HEK293T (cell line): ENCODE results near the gene LANCL2.

Source experiments
- CTCF ChIA-PET: fragments of 350-600 bp; formaldehyde crosslinking; extraction: SDS; loops from one replicate; lab custom pipeline; 2021; ENCODE audit warnings: antibody characterized with exemption, inconsistent platforms; lab: Yijun Ruan, JAX
- POLR2A ChIA-PET: fragments of 350-600 bp; formaldehyde crosslinking; extraction: SDS; loops from one replicate; lab custom pipeline; 2020; ENCODE audit warnings: antibody characterized with exemption, inconsistent platforms; lab: Yijun Ruan, JAX
- DNase-seq: peaks from one replicate; pipeline ENCODE4 v3.0.0; 2012; ENCODE audit warnings: mixed read lengths; ENCODE audit errors: extremely low spot score
- ARNT ChIP-seq: fragments of 450-650 bp; IDR thresholded peaks from 2 replicates; pipeline ENCODE4 v1.6.1; 2017; ENCODE audit warnings: mild to moderate bottlenecking
- BHLHE40 ChIP-seq: fragments of 450-650 bp; IDR thresholded peaks from 2 replicates; pipeline ENCODE4 v1.6.1; 2016; ENCODE audit warnings: mild to moderate bottlenecking, moderate library complexity, borderline replicate concordance
- CTBP1 ChIP-seq: fragments of 450-650 bp; IDR thresholded peaks from 2 replicates; pipeline ENCODE4 v1.6.1; 2016; ENCODE audit warnings: borderline replicate concordance
- ELF4 ChIP-seq: fragments of 450-650 bp; IDR thresholded peaks from 2 replicates; pipeline ENCODE4 v1.6.1; 2017; ENCODE audit warnings: antibody characterized with exemption
- FOXA1 ChIP-seq: fragments of 450-650 bp; IDR thresholded peaks from 2 replicates; pipeline ENCODE4 v1.6.1; 2016; ENCODE audit warnings: mild to moderate bottlenecking
- FOXK2 ChIP-seq: fragments of 450-650 bp; IDR thresholded peaks from 2 replicates; pipeline ENCODE4 v1.6.1; 2016; ENCODE audit warnings: mild to moderate bottlenecking
- FOXM1 ChIP-seq: fragments of 450-650 bp; IDR thresholded peaks from 2 replicates; pipeline ENCODE4 v1.6.1; 2017; ENCODE audit warnings: mild to moderate bottlenecking, borderline replicate concordance
- HDGF ChIP-seq: fragments of 450-650 bp; IDR thresholded peaks from 2 replicates; pipeline ENCODE4 v1.6.1; 2017; ENCODE audit warnings: antibody characterized with exemption, borderline replicate concordance
- L3MBTL2 ChIP-seq: fragments of 450-650 bp; conservative IDR thresholded peaks from 2 replicates; pipeline ENCODE4 v1.6.1; 2016; ENCODE audit warnings: mild to moderate bottlenecking
- LEF1 ChIP-seq: fragments of 450-650 bp; IDR thresholded peaks from 2 replicates; pipeline ENCODE4 v1.6.1; 2017; ENCODE audit warnings: mild to moderate bottlenecking, borderline replicate concordance
- NFRKB ChIP-seq: fragments of 450-650 bp; IDR thresholded peaks from 2 replicates; pipeline ENCODE4 v1.6.1; 2016; ENCODE audit warnings: mild to moderate bottlenecking, moderate library complexity
- PKNOX1 ChIP-seq: fragments of 450-650 bp; IDR thresholded peaks from 2 replicates; pipeline ENCODE4 v1.6.1; 2016
- SP1 ChIP-seq: fragments of 450-650 bp; IDR thresholded peaks from 2 replicates; pipeline ENCODE4 v1.6.1; 2017
- SUZ12 ChIP-seq: fragments of 450-650 bp; IDR thresholded peaks from 2 replicates; pipeline ENCODE4 v1.6.1; 2016; ENCODE audit warnings: mild to moderate bottlenecking
- TARDBP ChIP-seq: fragments of 450-650 bp; IDR thresholded peaks from 2 replicates; pipeline ENCODE4 v1.6.1; 2016
- ZNF384 ChIP-seq: fragments of 450-650 bp; IDR thresholded peaks from 2 replicates; pipeline ENCODE4 v1.6.1; 2016

LANCL2 gene

GRCh38 chr7:55463686-55464262 is 98.6 kb downstream of the LANCL2 start:
- DNase-seq, result no peak
- CTCF ChIA-PET, result no interaction called here
- TF ChIP-seq ZNF384 (no peak), CTBP1 (no peak), ELF4 (no peak), PKNOX1 (no peak), NFRKB (no peak), LEF1 (no peak), FOXK2 (no peak), SUZ12 (no peak), HDGF (no peak)
- POLR2A ChIA-PET, result no interaction called here

- CTCF ChIA-PET, result no interaction called here
- TF ChIP-seq L3MBTL2, result no peak
- DNase-seq, result no peak
- POLR2A ChIA-PET, result no interaction called here
These were observed 99.3 kb downstream of the LANCL2 start for GRCh38 chr7:55464422-55464821.

GRCh38 chr7:55465691-55466090 is 100.6 kb downstream of the LANCL2 start:
- no peak for DNase-seq
- POLR2A ChIA-PET, result no interaction called here
- TF ChIP-seq L3MBTL2, result no peak
- no peak for TF ChIP-seq LEF1
- no peak for TF ChIP-seq HDGF
- no peak for TF ChIP-seq NFRKB
- no peak for TF ChIP-seq TARDBP
- no peak for TF ChIP-seq CTBP1
- TF ChIP-seq BHLHE40, result no peak
- no peak for TF ChIP-seq ELF4
- TF ChIP-seq FOXK2, result no peak
- no peak for TF ChIP-seq FOXM1
- CTCF ChIA-PET, result no interaction called here

GRCh38 chr7:55467047-55467593 is 102.0 kb downstream of the LANCL2 start:
- ChIA-PET CTCF (no interaction called here), POLR2A (no interaction called here)
- DNase-seq, result no peak
- TF ChIP-seq NFRKB (no peak), SP1 (no peak), TARDBP (no peak), PKNOX1 (no peak), CTBP1 (no peak), BHLHE40 (no peak), FOXK2 (no peak), FOXA1 (no peak), ELF4 (no peak), HDGF (no peak), L3MBTL2 (no peak), ZNF384 (no peak), ARNT (no peak), FOXM1 (no peak), SUZ12 (no peak), LEF1 (no peak)

- ChIA-PET POLR2A (no interaction called here), CTCF (no interaction called here)
- no peak for DNase-seq
- no peak for TF ChIP-seq HDGF
- no peak for TF ChIP-seq SP1
- TF ChIP-seq FOXK2, result no peak
- no peak for TF ChIP-seq NFRKB
- no peak for TF ChIP-seq FOXM1
- TF ChIP-seq ZNF384, result no peak
- TF ChIP-seq PKNOX1, result no peak
- TF ChIP-seq ARNT, result no peak
- no peak for TF ChIP-seq L3MBTL2
- no peak for TF ChIP-seq TARDBP
- no peak for TF ChIP-seq LEF1
- TF ChIP-seq ELF4, result no peak
- no peak for TF ChIP-seq FOXA1
- no peak for TF ChIP-seq BHLHE40
- no peak for TF ChIP-seq SUZ12
- no peak for TF ChIP-seq CTBP1
These were observed 103.4 kb downstream of the LANCL2 start for GRCh38 chr7:55468495-55468894.

GRCh38 chr7:55469271-55469681 is 104.1 kb downstream of the LANCL2 start:
- DNase-seq, result no peak
- no peak for TF ChIP-seq FOXA1
- no peak for TF ChIP-seq SUZ12
- no peak for TF ChIP-seq FOXK2
- TF ChIP-seq BHLHE40, result no peak
- TF ChIP-seq ZNF384, result no peak
- no peak for TF ChIP-seq SP1
- no peak for TF ChIP-seq LEF1
- no peak for TF ChIP-seq FOXM1
- no peak for TF ChIP-seq HDGF
- no peak for TF ChIP-seq PKNOX1
- TF ChIP-seq ELF4, result no peak
- no peak for TF ChIP-seq NFRKB
- no peak for TF ChIP-seq CTBP1
- TF ChIP-seq ARNT, result no peak
- no peak for TF ChIP-seq TARDBP
- TF ChIP-seq L3MBTL2, result no peak
- ChIA-PET POLR2A (no interaction called here), CTCF (no interaction called here)
